ENCODE measurements around the gene TYMP. TPM values are rescaled to one million over a fixed set of nuclear protein-coding genes. Genes with fewer than 3 reads are reported as not detected.

The TYMP gene
- total and polyA plus RNA-seq, 2 of the 4 experiments (the other 2 are of a cell fraction), result 0.18 to 0.74 TPM

DNA sequence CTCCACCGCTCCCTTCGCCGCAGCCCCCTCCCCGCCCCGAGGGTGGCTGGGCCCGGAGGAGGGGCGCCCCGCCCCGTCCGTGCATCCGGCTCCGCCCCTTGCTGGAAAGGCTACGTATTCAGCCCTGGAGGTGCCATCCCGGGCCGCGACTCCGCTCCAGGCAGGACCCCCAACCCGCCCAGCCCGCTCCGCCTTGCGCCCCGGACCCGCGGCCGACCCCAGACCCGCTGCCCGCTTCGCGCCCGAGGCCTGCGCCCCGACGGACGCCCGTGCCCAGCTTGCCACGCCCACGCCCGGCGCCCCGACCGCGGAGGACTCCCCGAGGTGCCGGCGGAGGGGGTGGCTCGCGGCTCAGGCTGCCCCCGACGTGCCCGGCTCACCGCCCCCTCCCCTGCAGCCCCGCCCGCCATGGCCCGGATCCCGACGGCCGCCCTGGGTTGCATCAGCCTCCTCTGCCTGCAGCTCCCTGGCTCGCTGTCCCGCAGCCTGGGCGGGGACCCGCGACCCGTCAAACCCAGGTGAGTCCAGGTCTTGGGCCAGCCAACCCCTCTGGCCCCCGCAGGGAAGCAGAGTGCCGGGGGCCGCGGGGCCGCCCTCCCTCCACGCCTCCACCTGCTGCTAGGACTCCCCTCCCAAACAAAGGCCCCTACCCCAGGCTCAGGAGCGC is 48.2 kb downstream of the TYMP start, which contains the start of gene ADM2:
TSS of gene ADM2 (plus strand) at position 104 of the 667 bp plus-strand sequence. CDS start at position 409, 305 bp downstream.
- dilution Hi-C loops (cut with HindIII; ENCODE audit: low sequenced_read_pairs, unreplicated experiment), result no loop called here
- Histone ChIP-seq H3K27ac (ENCODE audit: insufficient read depth, low read length) (peak within 1 kb of the TSS; percentile 17), H2BK120ac (ENCODE audit: low read depth, low read length) (peak within 1 kb of the TSS; percentile 72), H2BK20ac (ENCODE audit: low read depth, low read length) (no peak within 1 kb of the TSS), H4K20me1 (ENCODE audit: insufficient read depth, low read length) (no peaks in the 10 kb centered on the region; the same call in 1 of the 2 replicates), H3K4ac (ENCODE audit: low read depth, low read length) (peak within 1 kb of the TSS; percentile 91), H2AFZ (replicated peaks; ENCODE audit: low read length, poor library complexity) (peak within 1 kb of the TSS; percentile 86), H2AK5ac (ENCODE audit: low read depth, low read length) (peak within 1 kb of the TSS; percentile 87), H3K9me1 (ENCODE audit: insufficient read depth, low read length) (no peaks in the 10 kb centered on the region; the same call in 1 of the 2 replicates), H3K23ac (ENCODE audit: low read depth, low read length) (peak within 1 kb of the TSS; percentile 78), H3K18ac (ENCODE audit: low read depth, low read length) (peak within 1 kb of the TSS; percentile 1; the same call in 1 of the 2 replicates), H2BK5ac (ENCODE audit: low read depth, low read length, poor library complexity, severe bottlenecking) (no peak within 1 kb of the TSS), H2AK9ac (replicated peaks; ENCODE audit: low read depth, low read length, poor library complexity) (peak within 1 kb of the TSS; percentile 99), H3K79me1 (ENCODE audit: low read depth in 1 of 2, low read length in 2 of 2) (peaks cover 0 to 3% of the 10 kb centered on the region in 2 experiments; a peak in 1 of 4 replicates), H2BK15ac (ENCODE audit: low read depth, low read length) (no peak within 1 kb of the TSS; the same call in 2 of the 3 replicates), H4K91ac (ENCODE audit: insufficient read depth, low read depth, low read length) (peak within 1 kb of the TSS; percentile 94), H3K14ac (replicated peaks; ENCODE audit: low read depth, low read length) (peak within 1 kb of the TSS; percentile 85), H3K27me3 (ENCODE audit: control insufficient read depth, insufficient read depth, low read length) (peaks cover 21% of the 10 kb centered on the region), H4K5ac (ENCODE audit: low read depth, low read length) (no peak within 1 kb of the TSS; the same call in 1 of the 2 replicates), H3K56ac (ENCODE audit: extremely low read depth, insufficient read depth, low read length) (peak within 1 kb of the TSS; percentile 17; the same call in 1 of the 2 replicates), H3K9ac (ENCODE audit: low read depth, low read length) (peak within 1 kb of the TSS; percentile 64), H3K4me1 (ENCODE audit: control insufficient read depth, insufficient read depth, low read length) (no peaks in the 10 kb centered on the region; the same call in 1 of the 2 replicates), H3K4me2 (ENCODE audit: low read depth, low read length) (peak within 1 kb of the TSS; percentile 53), H4K8ac (ENCODE audit: low read depth in 2 of 2, low read length in 2 of 2) (peak within 1 kb of the TSS; percentile 79 to 97; a peak in 3 of 4 replicates), H3K4me3 (ENCODE audit: insufficient read depth, low read depth, low read length) (peak within 1 kb of the TSS; percentile 57), H3K9me3 (ENCODE audit: control insufficient read depth, insufficient read depth, low read length) (no peaks in the 10 kb centered on the region), H3K36me3 (ENCODE audit: control insufficient read depth, insufficient read depth, low read length) (peaks cover 4% of the 10 kb centered on the region; the same call in 1 of the 2 replicates)
- intact Hi-C loops (cut with micrococcal nuclease), result no loop called here
- peak; percentile 77 for ATAC-seq (ENCODE audit: low read depth)
- POLR2A ChIA-PET (ENCODE audit: unreplicated experiment), result no interaction called here
- CTCF ChIA-PET, result no interaction called here
- 5% methylated on average over 23 of the region's 70 CpGs; no CpG with 5 or more reads in 1 of the 2 experiments for WGBS, 2 experiments (ENCODE audit: extremely low coverage in 2 of 2, insufficient read length in 1 of 2)
- in situ Hi-C loops (cut with MboI; ENCODE audit: low sequenced_read_pairs), result no loop called here
- BruUV-seq (replicated peaks), result no TSS peak
- no peak for DNase-seq
- TF ChIP-seq NFE2L2 (IDR thresholded peaks at IDR 0.05; ENCODE audit: low read depth, low read length) (no peak), POLR2A (IDR thresholded peaks at IDR 0.05; ENCODE audit: low read depth, low read length) (no peak), BHLHE40 (IDR thresholded peaks at IDR 0.05; ENCODE audit: low read depth, low read length) (no peak), CEBPB (IDR thresholded peaks at IDR 0.05; ENCODE audit: low read depth, low read length) (peak; percentile 67), RFX5 (IDR thresholded peaks at IDR 0.05; ENCODE audit: low read depth, low read length) (no peak), CHD1 (IDR thresholded peaks at IDR 0.05; ENCODE audit: low read depth, low read length) (no peak), RCOR1 (IDR thresholded peaks at IDR 0.05; ENCODE audit: insufficient replicate concordance, low read length) (no peak), RAD21 (IDR thresholded peaks at IDR 0.05; ENCODE audit: low read length) (no peak), SMC3 (IDR thresholded peaks at IDR 0.05; ENCODE audit: low read depth, low read length) (no peak), MXI1 (IDR thresholded peaks at IDR 0.05; ENCODE audit: borderline replicate concordance, low read depth, low read length) (no peak), MAZ (IDR thresholded peaks at IDR 0.05; ENCODE audit: borderline replicate concordance, low read depth, low read length) (peak; percentile 66; the same call in 1 of the 2 replicates)
- TF ChIP-seq, protein P1, sequence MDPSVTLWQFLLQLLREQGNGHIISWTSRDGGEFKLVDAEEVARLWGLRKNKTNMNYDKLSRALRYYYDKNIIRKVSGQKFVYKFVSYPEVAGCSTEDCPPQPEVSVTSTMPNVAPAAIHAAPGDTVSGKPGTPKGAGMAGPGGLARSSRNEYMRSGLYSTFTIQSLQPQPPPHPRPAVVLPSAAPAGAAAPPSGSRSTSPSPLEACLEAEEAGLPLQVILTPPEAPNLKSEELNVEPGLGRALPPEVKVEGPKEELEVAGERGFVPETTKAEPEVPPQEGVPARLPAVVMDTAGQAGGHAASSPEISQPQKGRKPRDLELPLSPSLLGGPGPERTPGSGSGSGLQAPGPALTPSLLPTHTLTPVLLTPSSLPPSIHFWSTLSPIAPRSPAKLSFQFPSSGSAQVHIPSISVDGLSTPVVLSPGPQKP (IDR thresholded peaks at IDR 0.05; ENCODE audit: borderline replicate concordance, low read depth, low read length), result no peak
- TF ChIP-seq, protein P2, sequence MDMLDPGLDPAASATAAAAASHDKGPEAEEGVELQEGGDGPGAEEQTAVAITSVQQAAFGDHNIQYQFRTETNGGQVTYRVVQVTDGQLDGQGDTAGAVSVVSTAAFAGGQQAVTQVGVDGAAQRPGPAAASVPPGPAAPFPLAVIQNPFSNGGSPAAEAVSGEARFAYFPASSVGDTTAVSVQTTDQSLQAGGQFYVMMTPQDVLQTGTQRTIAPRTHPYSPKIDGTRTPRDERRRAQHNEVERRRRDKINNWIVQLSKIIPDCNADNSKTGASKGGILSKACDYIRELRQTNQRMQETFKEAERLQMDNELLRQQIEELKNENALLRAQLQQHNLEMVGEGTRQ (IDR thresholded peaks at IDR 0.05; ENCODE audit: low read depth, low read length), result no peak
- TF ChIP-seq, protein P3, sequence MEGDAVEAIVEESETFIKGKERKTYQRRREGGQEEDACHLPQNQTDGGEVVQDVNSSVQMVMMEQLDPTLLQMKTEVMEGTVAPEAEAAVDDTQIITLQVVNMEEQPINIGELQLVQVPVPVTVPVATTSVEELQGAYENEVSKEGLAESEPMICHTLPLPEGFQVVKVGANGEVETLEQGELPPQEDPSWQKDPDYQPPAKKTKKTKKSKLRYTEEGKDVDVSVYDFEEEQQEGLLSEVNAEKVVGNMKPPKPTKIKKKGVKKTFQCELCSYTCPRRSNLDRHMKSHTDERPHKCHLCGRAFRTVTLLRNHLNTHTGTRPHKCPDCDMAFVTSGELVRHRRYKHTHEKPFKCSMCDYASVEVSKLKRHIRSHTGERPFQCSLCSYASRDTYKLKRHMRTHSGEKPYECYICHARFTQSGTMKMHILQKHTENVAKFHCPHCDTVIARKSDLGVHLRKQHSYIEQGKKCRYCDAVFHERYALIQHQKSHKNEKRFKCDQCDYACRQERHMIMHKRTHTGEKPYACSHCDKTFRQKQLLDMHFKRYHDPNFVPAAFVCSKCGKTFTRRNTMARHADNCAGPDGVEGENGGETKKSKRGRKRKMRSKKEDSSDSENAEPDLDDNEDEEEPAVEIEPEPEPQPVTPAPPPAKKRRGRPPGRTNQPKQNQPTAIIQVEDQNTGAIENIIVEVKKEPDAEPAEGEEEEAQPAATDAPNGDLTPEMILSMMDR (conservative IDR thresholded peaks at IDR 0.05; ENCODE audit: low read depth, low read length), result no peak
